ENCODE results near the gene OR10H1.
A peak's percentile ranks its signal among the peaks of the same experiment; 100 is the strongest.
"Not testable (repeated sequence)": the region's sequence is repeated elsewhere in the genome, so short reads cannot be mapped to it uniquely, and the experiment has no call there.

The OR10H1 gene

DNA sequence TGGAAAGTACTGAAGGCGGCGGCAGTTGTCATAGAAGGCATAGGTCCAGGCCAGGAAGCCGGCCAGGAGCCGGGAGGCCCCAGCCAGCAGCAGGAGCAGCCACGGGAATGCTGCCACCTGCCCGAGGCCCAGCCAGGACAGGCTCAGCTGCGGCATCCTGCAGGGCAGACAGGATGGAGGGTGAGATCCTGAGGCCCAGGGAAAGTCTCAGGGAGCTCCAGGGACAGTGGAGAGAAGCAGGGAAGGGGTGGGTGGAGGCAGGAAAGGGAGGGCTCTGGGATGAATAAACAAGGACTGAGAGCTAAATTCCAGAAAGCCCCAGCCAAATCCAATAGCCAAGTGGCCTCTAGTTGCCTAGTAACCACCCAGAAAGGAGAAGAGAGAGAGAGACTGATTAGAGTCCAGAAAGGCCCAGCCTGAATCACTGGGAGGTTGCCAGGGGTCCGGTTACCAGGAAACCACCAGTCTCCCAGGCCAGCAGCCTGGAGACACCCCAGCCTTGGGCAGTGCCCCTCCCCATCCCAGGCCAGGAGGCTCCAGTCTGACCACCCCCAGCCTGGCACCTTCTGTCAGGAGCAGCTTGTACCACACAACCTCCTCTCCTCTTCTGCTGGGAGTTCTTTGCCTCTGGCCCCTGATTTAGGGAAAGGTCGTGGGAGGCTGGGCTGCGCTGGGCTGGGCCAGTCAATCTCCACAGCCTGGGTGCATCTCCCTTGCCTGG, 35.5 kb downstream of the OR10H1 start:
- Mint-ChIP-seq H3K36me3 (ENCODE audit: insufficient read depth) (no peaks in the 10 kb centered on the region), H3K4me3 (no peak overlapping the region), H3K9me3 (no peaks in the 10 kb centered on the region), H3K27ac (ENCODE audit: low read depth) (no peak overlapping the region), H3K4me1 (no peaks in the 10 kb centered on the region), H3K27me3 (peaks cover 23% of the 10 kb centered on the region)
- no peak for ATAC-seq (replicated peaks; ENCODE audit: extremely low read depth, poor library complexity, severe bottlenecking)
- no peak for DNase-seq (ENCODE audit: low spot score in 2 of 2)

DNA sequence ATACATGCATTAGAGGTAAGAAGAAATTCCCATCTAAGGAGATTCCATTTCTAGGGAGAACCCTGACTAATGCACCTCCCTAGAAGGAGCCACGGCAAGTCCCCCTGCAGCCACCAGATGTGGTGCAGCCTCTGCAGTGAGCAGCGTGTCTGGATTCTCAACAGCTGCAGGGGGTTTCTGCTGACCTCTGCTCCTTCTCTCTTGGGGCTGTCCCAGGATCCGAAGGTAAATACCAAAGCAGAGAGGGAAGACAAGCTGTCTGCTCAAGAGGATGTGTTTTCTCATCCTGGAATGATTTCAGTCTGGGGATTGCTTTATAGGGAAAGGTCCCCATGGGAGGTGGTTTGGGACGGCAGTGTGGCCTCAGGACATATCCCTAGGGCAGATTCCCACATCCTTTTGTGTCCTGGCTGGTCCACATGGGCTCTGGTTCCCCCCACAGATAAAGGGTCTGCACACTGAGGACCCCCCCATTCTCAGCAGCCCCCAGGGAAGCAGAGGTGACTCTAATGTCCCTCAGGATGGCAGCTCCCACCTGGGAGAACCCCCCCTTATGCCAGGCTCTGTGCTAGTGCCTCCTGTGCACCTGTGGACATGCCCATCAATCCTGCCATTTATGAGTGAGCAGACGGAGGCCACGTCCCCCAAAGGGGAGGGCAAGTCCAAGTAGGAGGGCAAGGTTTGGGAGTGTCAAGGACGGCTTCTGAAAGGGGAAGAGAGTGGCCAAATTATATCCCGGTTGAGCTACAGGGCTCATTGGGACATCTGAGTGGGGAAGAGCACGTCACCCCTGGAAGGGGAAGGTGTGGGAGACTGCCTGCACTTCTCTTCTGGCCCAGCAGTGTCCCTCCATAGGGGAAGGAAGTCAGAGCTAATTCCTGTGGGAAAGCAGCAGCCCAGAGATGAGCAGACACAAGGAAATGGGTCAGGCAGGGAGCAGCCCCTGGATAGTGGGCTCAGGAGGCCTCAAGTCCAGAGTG, 38.2 kb downstream of the OR10H1 start:
- Mint-ChIP-seq H3K9me3 (no peaks in the 10 kb centered on the region), H3K4me1 (no peaks in the 10 kb centered on the region), H3K4me3 (no peak overlapping the region), H3K27ac (ENCODE audit: low read depth) (peak overlapping the region; percentile 68), H3K27me3 (peaks cover 50% of the 10 kb centered on the region), H3K36me3 (ENCODE audit: insufficient read depth) (no peaks in the 10 kb centered on the region)
- DNase-seq (ENCODE audit: low spot score in 2 of 2) (no peak), ATAC-seq (replicated peaks; ENCODE audit: extremely low read depth, poor library complexity, severe bottlenecking) (no peak)

DNA sequence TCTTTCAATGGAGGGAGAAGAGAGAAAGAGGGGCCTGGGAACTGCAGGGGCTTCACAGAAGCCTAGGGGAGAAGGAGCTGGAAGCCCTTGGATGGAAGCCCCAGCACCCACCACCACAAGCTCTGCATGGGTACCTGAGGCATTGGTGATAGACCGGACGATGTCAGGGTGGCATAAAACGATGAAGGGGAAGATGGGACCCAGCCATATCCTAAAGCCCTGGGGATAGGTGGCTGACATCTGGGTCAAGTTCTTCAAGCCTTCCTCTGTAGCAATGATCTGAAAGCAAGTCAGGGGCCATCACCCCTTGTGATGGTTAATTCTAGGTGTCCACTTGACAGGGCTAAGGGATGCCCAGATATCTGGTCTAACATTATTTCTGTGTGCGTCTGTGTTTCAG, 39.2 kb downstream of the OR10H1 start:
- Mint-ChIP-seq H3K4me1 (no peaks in the 10 kb centered on the region), H3K27me3 (peaks cover 60% of the 10 kb centered on the region), H3K9me3 (no peaks in the 10 kb centered on the region), H3K27ac (ENCODE audit: low read depth) (no peak overlapping the region), H3K4me3 (no peak overlapping the region), H3K36me3 (ENCODE audit: insufficient read depth) (no peaks in the 10 kb centered on the region)
- no peak for DNase-seq (ENCODE audit: low spot score in 2 of 2)
- no peak for ATAC-seq (replicated peaks; ENCODE audit: extremely low read depth, poor library complexity, severe bottlenecking)

DNA sequence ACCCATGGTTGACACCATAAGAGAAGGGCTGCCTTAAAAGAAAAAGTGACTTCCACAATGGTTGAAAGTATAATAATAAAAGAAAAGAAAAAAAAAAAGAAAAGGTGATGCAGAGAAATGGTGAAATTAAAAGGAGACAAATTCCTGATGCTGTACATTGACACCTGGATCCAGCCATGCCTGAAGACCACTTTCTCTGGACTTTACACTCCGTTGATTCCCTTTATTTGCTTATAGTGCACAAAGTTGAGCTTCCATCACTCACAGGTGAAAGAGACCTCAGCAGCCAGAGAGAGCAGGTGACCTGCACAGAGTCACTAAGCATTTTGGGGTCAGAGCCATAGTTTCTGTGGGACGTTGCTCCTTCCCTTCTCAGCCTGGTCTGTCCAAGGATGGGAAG, 40.2 kb downstream of the OR10H1 start:
- Mint-ChIP-seq H3K27ac (ENCODE audit: low read depth) (no peak overlapping the region), H3K9me3 (no peaks in the 10 kb centered on the region), H3K4me3 (no peak overlapping the region), H3K36me3 (ENCODE audit: insufficient read depth) (no peaks in the 10 kb centered on the region), H3K4me1 (no peaks in the 10 kb centered on the region), H3K27me3 (peaks cover 69% of the 10 kb centered on the region)
- no peak for ATAC-seq (replicated peaks; ENCODE audit: extremely low read depth, poor library complexity, severe bottlenecking)
- DNase-seq (ENCODE audit: low spot score in 2 of 2): no peak

DNA sequence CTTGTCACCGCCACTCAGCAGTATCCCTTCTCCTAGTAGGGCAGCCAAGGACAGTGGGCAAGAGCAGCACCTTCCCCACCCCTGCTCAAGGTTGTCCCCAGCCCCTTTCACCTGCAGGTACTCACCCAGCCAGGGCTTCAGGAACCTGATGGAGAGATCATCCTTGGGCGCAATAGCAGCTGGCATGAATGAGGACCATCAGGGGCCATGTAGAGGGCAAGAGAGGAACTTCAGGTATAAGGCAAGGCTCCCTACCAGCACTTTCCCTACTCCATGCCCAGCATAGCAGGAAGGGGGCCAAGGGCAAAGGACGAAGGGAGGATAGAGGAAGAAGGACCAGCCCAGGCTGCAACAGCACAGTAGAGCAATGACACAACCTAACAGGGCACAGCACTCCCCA, 41.3 kb downstream of the OR10H1 start:
- not testable (repeated sequence) for H3K36me3 Mint-ChIP-seq (ENCODE audit: insufficient read depth); H3K4me3 Mint-ChIP-seq; H3K4me1 Mint-ChIP-seq; DNase-seq (ENCODE audit: low spot score in 2 of 2); H3K27ac Mint-ChIP-seq (ENCODE audit: low read depth); H3K9me3 Mint-ChIP-seq; ATAC-seq (replicated peaks; ENCODE audit: extremely low read depth, poor library complexity, severe bottlenecking)
- H3K27me3 Mint-ChIP-seq: peaks cover 80% of the 10 kb centered on the region

DNA sequence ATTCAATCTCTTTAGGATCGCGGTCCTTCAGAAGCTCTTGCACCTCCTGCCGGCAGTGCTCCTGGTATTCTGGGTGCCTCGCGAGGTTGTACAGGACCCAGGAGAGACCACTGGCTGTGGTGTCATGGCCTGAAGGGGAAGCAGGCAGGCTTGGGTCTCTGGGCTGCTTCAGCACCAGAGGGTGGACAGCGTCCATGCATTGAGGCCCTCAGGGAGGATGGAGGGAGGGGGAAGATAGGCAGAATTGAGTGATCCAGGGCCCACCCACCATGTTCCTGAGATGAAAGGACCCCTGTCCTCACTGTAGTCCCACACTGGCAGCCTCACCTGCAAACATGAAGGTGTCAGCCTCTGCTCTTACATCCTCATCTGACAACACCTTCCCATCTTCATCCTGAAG, 45.9 kb downstream of the OR10H1 start:
- no peak overlapping the region for H3K27ac Mint-ChIP-seq (ENCODE audit: low read depth)
- DNase-seq (ENCODE audit: low spot score in 2 of 2) (no peak), ATAC-seq (replicated peaks; ENCODE audit: extremely low read depth, poor library complexity, severe bottlenecking) (no peak)
- no peak overlapping the region for H3K4me3 Mint-ChIP-seq
- no peaks in the 10 kb centered on the region for H3K9me3 Mint-ChIP-seq
- H3K36me3 Mint-ChIP-seq (ENCODE audit: insufficient read depth): peaks cover 2% of the 10 kb centered on the region
- peaks cover 61% of the 10 kb centered on the region for H3K27me3 Mint-ChIP-seq
- no peaks in the 10 kb centered on the region for H3K4me1 Mint-ChIP-seq

DNA sequence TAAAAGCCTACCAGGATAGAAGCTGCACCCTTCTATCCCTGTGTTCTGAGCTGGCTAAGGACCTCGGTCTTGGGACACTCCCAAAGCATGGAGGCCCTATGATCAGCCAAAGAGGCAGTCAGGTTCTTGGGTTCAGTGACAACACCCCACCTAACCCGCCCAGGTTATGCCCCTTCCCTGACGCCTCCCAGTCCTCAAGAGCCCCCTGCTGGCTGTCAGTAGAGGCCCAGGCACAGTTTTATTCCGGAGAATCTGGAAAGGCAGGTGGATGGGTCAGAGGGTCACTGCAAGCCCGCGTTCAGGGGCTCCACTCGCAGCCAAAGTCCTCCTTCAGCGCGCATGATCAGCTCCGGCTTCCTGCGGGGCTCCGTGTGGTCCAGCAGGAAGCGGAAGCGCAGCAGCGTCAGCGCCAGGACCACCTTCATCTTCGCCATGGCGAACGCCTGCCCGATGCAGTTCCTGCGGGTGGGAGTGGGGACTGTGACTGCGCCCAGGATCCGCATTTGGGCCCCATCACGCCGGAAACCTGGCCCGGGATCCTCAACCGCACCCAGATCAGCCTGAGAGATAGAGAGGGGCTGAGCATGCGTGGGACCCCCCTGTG, 55.4 kb downstream of the OR10H1 start:
- peaks cover 86% of the 10 kb centered on the region for H3K27me3 Mint-ChIP-seq
- H3K9me3 Mint-ChIP-seq: no peaks in the 10 kb centered on the region
- DNase-seq (ENCODE audit: low spot score in 2 of 2) (no peak), ATAC-seq (replicated peaks; ENCODE audit: extremely low read depth, poor library complexity, severe bottlenecking) (no peak)
- H3K4me3 Mint-ChIP-seq: peak overlapping the region; percentile 30
- H3K27ac Mint-ChIP-seq (ENCODE audit: low read depth): no peak overlapping the region
- no peaks in the 10 kb centered on the region for H3K4me1 Mint-ChIP-seq
- H3K36me3 Mint-ChIP-seq (ENCODE audit: insufficient read depth): no peaks in the 10 kb centered on the region

DNA sequence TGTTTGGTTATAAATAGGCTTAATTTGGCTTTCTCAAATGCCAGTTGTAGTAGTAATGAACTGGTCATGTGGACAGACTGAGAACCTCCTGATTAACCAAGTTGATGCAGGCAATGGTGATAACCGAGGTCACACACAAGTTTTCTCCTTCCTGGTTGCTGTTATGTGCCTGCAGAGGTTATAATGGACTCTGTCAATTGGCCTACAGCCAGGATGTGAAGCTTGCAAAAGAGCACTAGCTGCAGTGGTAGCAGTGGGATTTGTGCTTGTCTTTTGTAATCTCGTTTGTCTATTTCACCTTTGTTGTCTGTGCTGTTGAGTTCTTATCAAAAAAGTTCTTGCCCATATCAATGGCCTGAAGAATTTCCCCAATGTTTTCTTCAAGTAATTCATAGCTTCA, 57.1 kb downstream of the OR10H1 start:
- no peak for DNase-seq (ENCODE audit: low spot score in 2 of 2)
- Mint-ChIP-seq H3K27ac (ENCODE audit: low read depth) (no peak overlapping the region), H3K27me3 (peaks cover 93% of the 10 kb centered on the region), H3K9me3 (no peaks in the 10 kb centered on the region), H3K4me3 (no peak overlapping the region), H3K36me3 (ENCODE audit: insufficient read depth) (no peaks in the 10 kb centered on the region), H3K4me1 (no peaks in the 10 kb centered on the region)
- ATAC-seq (replicated peaks; ENCODE audit: extremely low read depth, poor library complexity, severe bottlenecking): no peak
